Measurements from ENCODE around the gene SPATA32.

Gene SPATA32

GRCh38 chr17:45235416-45236281, 26.2 kb downstream of the SPATA32 start:
- peak; percentile 87 for TF ChIP-seq CTCF (IDR thresholded peaks at IDR 0.05; ENCODE audit: insufficient read depth, low read length, missing control alignments)
- ChIA-PET POLR2A (interaction anchor here (1.4 kb wide), 1 partner anchor 87 kb away, joined by 4 read pairs; the partner anchor contains the start of gene HEXIM1), CTCF (interaction anchor here (0.6 to 13.7 kb wide), 28 partner anchors 8 to 343 kb away, joined by 3 to 205 read pairs (median 5); partner anchors contain the start of genes ACBD4 and FMNL1)
- H3K4me3 ChIP-seq (ENCODE audit: low read depth, low read length) = no peak overlapping the region
- DNase-seq (ENCODE audit: low read depth, low spot score) = peak; percentile 9

GRCh38 chr17:45234641-45235415, 27.1 kb downstream of the SPATA32 start:
- H3K4me3 ChIP-seq (ENCODE audit: low read depth, low read length) = no peak overlapping the region
- peak; percentile 32 for TF ChIP-seq CTCF (IDR thresholded peaks at IDR 0.05; ENCODE audit: insufficient read depth, low read length, missing control alignments)
- POLR2A ChIA-PET = interaction anchor here (1.4 kb wide), 1 partner anchor 86 kb away, joined by 4 read pairs; the partner anchor contains the start of gene HEXIM1
- no peak for DNase-seq (ENCODE audit: low read depth, low spot score)
- CTCF ChIA-PET = interaction anchor here (0.8 to 13.7 kb wide), 20 partner anchors 9 to 172 kb away, joined by 3 to 205 read pairs (median 8); partner anchors contain the start of genes ACBD4 and FMNL1

GRCh38 chr17:45233423-45233924, 28.4 kb downstream of the SPATA32 start:
- no peak for DNase-seq (ENCODE audit: low read depth, low spot score)
- CTCF ChIA-PET = interaction anchor here (0.9 to 13.7 kb wide), 7 partner anchors 8 to 153 kb away, joined by 3 to 205 read pairs (median 19); partner anchors contain the start of genes ACBD4 and FMNL1
- H3K4me3 ChIP-seq (ENCODE audit: low read depth, low read length) = no peak overlapping the region
- POLR2A ChIA-PET = no interaction called here
- no peak for TF ChIP-seq CTCF (IDR thresholded peaks at IDR 0.05; ENCODE audit: insufficient read depth, low read length, missing control alignments)

- POLR2A ChIA-PET = no interaction called here
- CTCF ChIA-PET = interaction anchor here (0.9 to 13.7 kb wide), 9 partner anchors 8 to 153 kb away, joined by 3 to 205 read pairs (median 19); partner anchors contain the start of genes ACBD4, FMNL1 and PLCD3
- no peak for TF ChIP-seq CTCF (IDR thresholded peaks at IDR 0.05; ENCODE audit: insufficient read depth, low read length, missing control alignments)
- no peak overlapping the region for H3K4me3 ChIP-seq (ENCODE audit: low read depth, low read length)
- DNase-seq (ENCODE audit: low read depth, low spot score) = no peak
Measured at GRCh38 chr17:45232514-45233422, 29.1 kb downstream of the SPATA32 start.

GRCh38 chr17:45231481-45232116, 30.3 kb downstream of the SPATA32 start:
- ChIA-PET CTCF (interaction anchor here (1.1 to 13.7 kb wide), 9 partner anchors 9 to 163 kb away, joined by 3 to 205 read pairs (median 9); partner anchors contain the start of genes ACBD4, FMNL1 and PLCD3), POLR2A (interaction anchor here (0.7 kb wide), 1 partner anchor 75 kb away, joined by 3 read pairs; no protein-coding TSS in a partner anchor)
- peak; percentile 45 for TF ChIP-seq CTCF (IDR thresholded peaks at IDR 0.05; ENCODE audit: insufficient read depth, low read length, missing control alignments)
- DNase-seq (ENCODE audit: low read depth, low spot score) = no peak
- H3K4me3 ChIP-seq (ENCODE audit: low read depth, low read length) = no peak overlapping the region
